ENCODE data around the gene AMFR. TPM values are rescaled to one million over a fixed set of nuclear protein-coding genes. Genes with fewer than 3 reads are reported as not detected.

The AMFR gene
- total and polyA plus RNA-seq, 2 of the 13 experiments (the other 11 are each of a cell fraction or from before 2014, with no cell fraction given): 52.9 to 108 TPM

GRCh38 chr16:56451753-56452689 lies 26.7 kb upstream of the AMFR start (continued):
- TF ChIP-seq, protein P1, sequence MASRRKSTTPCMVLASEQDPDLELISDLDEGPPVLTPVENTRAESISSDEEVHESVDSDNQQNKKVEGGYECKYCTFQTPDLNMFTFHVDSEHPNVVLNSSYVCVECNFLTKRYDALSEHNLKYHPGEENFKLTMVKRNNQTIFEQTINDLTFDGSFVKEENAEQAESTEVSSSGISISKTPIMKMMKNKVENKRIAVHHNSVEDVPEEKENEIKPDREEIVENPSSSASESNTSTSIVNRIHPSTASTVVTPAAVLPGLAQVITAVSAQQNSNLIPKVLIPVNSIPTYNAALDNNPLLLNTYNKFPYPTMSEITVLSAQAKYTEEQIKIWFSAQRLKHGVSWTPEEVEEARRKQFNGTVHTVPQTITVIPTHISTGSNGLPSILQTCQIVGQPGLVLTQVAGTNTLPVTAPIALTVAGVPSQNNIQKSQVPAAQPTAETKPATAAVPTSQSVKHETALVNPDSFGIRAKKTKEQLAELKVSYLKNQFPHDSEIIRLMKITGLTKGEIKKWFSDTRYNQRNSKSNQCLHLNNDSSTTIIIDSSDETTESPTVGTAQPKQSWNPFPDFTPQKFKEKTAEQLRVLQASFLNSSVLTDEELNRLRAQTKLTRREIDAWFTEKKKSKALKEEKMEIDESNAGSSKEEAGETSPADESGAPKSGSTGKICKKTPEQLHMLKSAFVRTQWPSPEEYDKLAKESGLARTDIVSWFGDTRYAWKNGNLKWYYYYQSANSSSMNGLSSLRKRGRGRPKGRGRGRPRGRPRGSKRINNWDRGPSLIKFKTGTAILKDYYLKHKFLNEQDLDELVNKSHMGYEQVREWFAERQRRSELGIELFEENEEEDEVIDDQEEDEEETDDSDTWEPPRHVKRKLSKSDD (CRISPR knock-in tag; IDR thresholded peaks at IDR 0.05; ENCODE audit: low read depth): no peak
- TF ChIP-seq ZFY (CRISPR knock-in tag; IDR thresholded peaks at IDR 0.05): peak; percentile 54
- TF ChIP-seq ATF4 (CRISPR knock-in tag; IDR thresholded peaks at IDR 0.05): peak in 1 of 2 experiments; percentile 81; a peak in 2 of 4 replicates
- TF ChIP-seq ATM (IDR thresholded peaks at IDR 0.05; ENCODE audit: borderline replicate concordance): no peak
- TF ChIP-seq, protein P2, sequence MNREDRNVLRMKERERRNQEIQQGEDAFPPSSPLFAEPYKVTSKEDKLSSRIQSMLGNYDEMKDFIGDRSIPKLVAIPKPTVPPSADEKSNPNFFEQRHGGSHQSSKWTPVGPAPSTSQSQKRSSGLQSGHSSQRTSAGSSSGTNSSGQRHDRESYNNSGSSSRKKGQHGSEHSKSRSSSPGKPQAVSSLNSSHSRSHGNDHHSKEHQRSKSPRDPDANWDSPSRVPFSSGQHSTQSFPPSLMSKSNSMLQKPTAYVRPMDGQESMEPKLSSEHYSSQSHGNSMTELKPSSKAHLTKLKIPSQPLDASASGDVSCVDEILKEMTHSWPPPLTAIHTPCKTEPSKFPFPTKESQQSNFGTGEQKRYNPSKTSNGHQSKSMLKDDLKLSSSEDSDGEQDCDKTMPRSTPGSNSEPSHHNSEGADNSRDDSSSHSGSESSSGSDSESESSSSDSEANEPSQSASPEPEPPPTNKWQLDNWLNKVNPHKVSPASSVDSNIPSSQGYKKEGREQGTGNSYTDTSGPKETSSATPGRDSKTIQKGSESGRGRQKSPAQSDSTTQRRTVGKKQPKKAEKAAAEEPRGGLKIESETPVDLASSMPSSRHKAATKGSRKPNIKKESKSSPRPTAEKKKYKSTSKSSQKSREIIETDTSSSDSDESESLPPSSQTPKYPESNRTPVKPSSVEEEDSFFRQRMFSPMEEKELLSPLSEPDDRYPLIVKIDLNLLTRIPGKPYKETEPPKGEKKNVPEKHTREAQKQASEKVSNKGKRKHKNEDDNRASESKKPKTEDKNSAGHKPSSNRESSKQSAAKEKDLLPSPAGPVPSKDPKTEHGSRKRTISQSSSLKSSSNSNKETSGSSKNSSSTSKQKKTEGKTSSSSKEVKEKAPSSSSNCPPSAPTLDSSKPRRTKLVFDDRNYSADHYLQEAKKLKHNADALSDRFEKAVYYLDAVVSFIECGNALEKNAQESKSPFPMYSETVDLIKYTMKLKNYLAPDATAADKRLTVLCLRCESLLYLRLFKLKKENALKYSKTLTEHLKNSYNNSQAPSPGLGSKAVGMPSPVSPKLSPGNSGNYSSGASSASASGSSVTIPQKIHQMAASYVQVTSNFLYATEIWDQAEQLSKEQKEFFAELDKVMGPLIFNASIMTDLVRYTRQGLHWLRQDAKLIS (CRISPR knock-in tag; IDR thresholded peaks at IDR 0.05): no peak
- TF ChIP-seq ARID2 (CRISPR knock-in tag; IDR thresholded peaks at IDR 0.05; ENCODE audit: borderline replicate concordance): 0 out of 2 replicates have a peak, but pooled peaks have one; percentile 31
- TF ChIP-seq, protein P3, sequence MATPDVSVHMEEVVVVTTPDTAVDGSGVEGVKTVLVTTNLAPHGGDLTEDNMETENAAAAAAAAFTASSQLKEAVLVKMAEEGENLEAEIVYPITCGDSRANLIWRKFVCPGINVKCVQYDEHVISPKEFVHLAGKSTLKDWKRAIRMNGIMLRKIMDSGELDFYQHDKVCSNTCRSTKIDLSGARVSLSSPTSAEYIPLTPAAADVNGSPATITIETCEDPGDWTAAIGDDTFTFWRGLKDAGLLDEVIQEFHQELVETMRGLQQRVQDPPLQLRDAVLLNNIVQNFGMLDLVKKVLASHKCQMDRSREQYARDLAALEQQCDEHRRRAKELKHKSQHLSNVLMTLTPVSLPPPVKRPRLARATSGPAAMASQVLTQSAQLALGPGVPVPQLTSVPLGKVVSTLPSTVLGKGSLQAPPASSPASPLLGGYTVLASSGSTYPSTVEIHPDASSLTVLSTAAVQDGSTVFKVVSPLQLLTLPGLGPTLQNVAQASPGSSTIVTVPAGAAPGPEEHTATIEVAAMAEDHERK (CRISPR knock-in tag; IDR thresholded peaks at IDR 0.05; ENCODE audit: low read depth): no peak
- TF ChIP-seq ZNF569 (CRISPR knock-in tag; IDR thresholded peaks at IDR 0.05; ENCODE audit: borderline replicate concordance): no peak
- TF ChIP-seq POLR2G (IDR thresholded peaks at IDR 0.05; ENCODE audit: low read depth, low read length): no peak
- no peak for TF ChIP-seq BRF2 (CRISPR knock-in tag; IDR thresholded peaks at IDR 0.05)
- TF ChIP-seq, protein P4, sequence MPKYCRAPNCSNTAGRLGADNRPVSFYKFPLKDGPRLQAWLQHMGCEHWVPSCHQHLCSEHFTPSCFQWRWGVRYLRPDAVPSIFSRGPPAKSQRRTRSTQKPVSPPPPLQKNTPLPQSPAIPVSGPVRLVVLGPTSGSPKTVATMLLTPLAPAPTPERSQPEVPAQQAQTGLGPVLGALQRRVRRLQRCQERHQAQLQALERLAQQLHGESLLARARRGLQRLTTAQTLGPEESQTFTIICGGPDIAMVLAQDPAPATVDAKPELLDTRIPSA (CRISPR knock-in tag; IDR thresholded peaks at IDR 0.05; ENCODE audit: borderline replicate concordance): no peak
- peak; percentile 21; the same call in 1 of the 2 replicates for TF ChIP-seq RXRB (CRISPR knock-in tag; IDR thresholded peaks at IDR 0.05; ENCODE audit: borderline replicate concordance)
- TF ChIP-seq ZBTB34 (CRISPR knock-in tag; IDR thresholded peaks at IDR 0.05): no peak
- no peak for TF ChIP-seq ATF7-NPFF (CRISPR knock-in tag; IDR thresholded peaks at IDR 0.05; ENCODE audit: low read depth)
